GM12872 (cell line): Measurements from ENCODE around the gene OR10G7.

Experiments used
- TF ChIP-seq, protein P1 (sequence below): IDR thresholded peaks from 3 replicates; pipeline ENCODE4 v1.5.1; 2011; ENCODE audit warnings: low read depth, mild to moderate bottlenecking, low read length, moderate library complexity; ENCODE audit not compliant: insufficient read depth

Gene OR10G7

DNA sequence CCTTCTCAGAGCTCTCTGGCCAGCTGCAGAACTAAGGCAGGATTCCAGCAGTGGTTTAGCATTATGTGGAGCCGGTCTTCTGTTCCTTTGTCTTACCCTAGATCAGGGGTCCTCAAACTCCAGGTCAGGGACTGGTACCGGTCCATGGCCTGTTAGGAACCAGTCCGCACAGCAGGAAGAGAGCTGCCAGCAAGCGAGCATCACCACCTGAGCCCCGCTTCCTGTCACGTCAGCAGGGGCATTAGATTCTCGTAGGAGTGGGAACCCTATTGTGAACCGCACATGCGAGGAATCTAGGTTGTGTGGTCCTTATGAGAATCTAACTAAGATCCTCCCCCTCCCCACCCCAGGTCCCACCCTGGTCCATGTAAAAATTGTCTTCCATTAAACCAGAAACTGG is 1.6 kb downstream of the OR10G7 start:
- TF ChIP-seq, protein P1, sequence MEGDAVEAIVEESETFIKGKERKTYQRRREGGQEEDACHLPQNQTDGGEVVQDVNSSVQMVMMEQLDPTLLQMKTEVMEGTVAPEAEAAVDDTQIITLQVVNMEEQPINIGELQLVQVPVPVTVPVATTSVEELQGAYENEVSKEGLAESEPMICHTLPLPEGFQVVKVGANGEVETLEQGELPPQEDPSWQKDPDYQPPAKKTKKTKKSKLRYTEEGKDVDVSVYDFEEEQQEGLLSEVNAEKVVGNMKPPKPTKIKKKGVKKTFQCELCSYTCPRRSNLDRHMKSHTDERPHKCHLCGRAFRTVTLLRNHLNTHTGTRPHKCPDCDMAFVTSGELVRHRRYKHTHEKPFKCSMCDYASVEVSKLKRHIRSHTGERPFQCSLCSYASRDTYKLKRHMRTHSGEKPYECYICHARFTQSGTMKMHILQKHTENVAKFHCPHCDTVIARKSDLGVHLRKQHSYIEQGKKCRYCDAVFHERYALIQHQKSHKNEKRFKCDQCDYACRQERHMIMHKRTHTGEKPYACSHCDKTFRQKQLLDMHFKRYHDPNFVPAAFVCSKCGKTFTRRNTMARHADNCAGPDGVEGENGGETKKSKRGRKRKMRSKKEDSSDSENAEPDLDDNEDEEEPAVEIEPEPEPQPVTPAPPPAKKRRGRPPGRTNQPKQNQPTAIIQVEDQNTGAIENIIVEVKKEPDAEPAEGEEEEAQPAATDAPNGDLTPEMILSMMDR, result no peak

DNA sequence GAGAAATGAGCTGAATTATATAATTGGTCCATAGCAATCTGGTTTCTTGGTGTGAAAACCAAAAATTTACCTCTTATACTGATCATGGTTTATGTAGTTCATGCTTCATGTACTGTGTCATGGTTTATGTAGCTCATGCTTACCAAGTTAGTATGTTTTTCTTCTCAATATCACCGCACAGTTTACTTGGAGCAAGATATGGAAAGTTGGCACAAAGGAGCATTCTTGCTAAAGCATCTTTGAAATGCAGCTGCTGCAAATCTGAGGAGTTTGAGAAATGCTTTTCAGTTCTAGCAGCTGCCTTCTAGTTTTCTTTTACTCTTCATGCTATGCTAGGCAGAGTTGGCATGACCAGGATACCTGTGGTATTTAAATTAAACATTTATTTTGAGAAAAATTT is 4.5 kb downstream of the OR10G7 start:
- TF ChIP-seq, protein P1, result no peak

DNA sequence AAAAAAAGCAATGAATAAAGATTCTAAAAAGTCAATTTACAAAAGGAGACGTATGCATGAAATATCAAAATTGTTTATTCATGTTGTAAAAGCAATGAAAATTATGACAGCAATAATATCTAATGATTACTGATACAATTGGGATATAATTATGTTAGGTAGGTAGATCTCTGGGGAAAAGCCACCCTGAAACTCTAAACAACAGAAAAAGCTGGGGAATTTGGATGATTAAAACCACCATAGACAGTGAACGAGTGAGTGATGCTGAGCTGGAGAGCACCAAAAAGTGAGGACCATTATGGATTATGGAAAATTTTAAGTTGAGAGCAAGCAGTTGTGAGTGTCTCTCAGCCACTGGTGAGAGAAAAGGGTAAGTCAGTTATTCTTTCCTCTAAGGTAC is 14.6 kb downstream of the OR10G7 start, which contains the start of gene OR10G8:
TSS of gene OR10G8 (plus strand) at position 301 of the 400 bp plus-strand sequence. CDS start 2,825 bp downstream, outside the sequence.
- TF ChIP-seq, protein P1, result no peak

DNA sequence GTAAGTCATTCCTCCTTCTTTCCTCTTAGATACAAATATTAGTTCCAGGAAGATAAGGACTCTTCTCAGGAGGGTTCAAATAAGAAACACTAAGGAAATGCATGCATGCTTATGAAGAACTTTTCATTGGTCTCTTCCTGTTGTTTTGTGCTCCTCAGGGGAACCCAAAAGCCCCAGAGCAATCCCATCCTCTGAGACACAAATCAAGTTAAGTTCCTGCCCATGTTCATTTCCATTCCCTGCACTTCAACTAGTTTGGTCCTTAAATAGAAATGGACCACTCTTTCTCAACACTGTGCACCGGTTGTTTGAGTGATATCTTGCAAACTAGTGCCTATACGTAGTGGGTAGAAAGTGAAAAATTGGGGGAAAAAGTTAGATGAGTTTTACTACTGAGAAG is 28.4 kb downstream of the OR10G7 start, which contains the start of gene OR10G4:
TSS of gene OR10G4 (plus strand) at position 301 of the 400 bp plus-strand sequence. CDS start 2,578 bp downstream, outside the sequence.
- TF ChIP-seq, protein P1, result no peak

DNA sequence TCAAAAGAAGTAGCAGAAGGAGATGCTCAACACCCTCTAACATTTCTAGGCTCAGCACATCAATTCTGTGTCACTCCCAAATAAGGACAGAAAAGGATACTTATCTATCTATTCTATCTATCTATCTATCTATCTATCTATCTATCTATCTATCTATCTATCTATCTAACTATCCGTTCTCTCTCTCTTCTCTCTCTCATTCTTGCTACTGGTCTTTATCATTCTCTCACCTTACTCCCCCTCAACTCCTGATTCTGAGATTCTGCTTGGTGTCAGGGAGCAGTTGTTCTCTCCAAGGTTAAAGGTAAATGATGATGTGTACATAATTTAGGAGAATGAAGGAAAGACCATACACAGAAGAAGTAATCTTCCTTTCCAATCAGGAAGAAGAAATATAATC is 46.0 kb downstream of the OR10G7 start, which contains the start of gene OR10G6:
TSS of gene OR10G6 (minus strand) at position 43 of the 400 bp plus-strand sequence. CDS start at position 43, 0 bp downstream.
- TF ChIP-seq, protein P1, result no peak
